GM18867 (cell line): Measurements from ENCODE around the gene ORAI2.
A peak's percentile ranks its signal among the peaks of the same experiment; 100 is the strongest.
"Not testable (repeated sequence)": the region's sequence is repeated elsewhere in the genome, so short reads cannot be mapped to it uniquely, and the experiment has no call there.

ENCODE experiments used
- ATAC-seq: cut with Tn5 transposase; IDR thresholded peaks from one replicate; pipeline ENCODE4 v1.9.1; 2021; ENCODE audit warnings: mild to moderate bottlenecking, moderate library complexity; ENCODE audit not compliant: unreplicated experiment

Gene ORAI2

DNA sequence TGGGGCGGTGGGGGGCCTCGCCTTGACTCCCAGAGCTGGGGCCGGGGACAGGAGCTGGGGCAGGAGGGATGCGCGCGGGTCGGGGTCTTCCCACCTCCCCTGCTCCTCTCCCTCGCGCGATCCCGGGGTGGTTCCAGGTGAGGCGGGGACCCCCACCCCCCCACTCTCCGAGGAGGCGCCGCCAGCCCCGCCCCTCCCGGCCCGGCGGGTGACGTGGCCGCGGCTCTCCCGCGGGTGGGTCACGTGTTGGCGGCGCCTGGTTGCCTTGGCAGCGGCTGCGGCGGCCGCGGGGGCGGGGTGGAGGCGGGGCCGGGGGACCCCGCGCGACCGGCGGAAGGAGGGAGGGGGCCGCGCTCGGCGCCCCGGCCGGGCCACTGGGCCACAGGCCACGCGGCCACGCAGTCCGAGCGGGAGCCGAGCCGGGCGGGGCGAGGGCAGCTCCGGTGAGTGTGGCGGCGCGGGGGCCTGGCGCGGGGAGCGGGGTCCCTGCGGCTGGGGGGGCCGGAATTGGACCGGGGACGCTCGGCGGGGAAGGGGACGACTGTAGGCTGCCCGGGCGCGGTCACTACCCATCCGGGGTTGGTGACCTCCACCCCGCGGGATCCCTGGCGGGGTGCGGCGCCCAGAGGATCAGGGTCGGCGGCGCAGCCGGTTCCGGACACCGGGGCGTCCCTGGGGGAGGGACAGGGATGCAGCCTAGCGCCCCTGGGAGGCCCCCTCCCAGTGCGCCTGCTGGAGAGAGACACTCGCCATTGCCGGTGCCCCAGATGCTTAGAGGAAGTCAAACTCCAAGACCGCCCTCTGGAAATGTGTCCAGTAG lies at the start of gene ORAI2:
ORAI2 (plus strand) TSS at position 357 of the 820 bp plus-strand sequence. CDS start 5,382 bp downstream, outside the sequence.
- ATAC-seq, result peak; percentile 66

DNA sequence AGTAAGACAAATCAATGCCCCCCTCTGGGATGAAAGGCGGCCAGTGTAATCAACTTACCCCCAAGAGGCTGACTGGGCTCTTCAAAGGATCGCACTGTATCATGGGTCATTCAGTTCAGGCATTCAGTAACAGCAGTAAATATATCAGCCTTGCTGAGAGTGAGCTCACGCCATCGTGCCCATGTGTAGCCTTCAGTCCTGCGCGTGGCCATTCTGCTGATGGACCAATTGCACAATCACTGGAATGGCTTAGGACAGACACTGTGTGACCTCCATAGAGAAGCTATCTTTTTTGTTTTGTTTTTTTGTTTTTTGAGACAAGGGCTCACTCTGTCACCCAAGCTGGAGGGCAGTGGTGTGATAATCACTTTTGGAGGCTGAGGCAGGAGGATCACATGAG lies 46.3 kb upstream of the ORAI2 start:
- no peak for ATAC-seq

DNA sequence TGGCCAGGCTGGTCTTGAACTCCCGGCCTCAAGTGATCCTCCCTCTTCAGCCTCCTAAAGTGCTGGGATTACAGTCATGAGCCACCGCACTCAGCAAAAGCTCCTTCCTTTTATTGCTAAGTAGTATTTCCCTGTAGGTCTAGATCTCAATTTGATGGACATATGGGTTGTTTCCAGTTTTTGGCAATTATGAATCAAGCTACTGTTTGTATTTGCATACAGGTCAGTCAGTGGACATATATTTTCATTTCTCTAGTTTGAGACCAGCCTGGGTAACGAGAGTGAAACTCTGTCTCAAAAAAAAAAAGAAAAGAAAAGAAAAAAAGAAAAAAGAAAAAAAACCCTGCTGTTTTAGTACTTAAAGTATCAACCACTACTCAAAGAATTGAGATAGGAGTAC lies 43.6 kb upstream of the ORAI2 start:
- ATAC-seq, result peak; percentile 51

DNA sequence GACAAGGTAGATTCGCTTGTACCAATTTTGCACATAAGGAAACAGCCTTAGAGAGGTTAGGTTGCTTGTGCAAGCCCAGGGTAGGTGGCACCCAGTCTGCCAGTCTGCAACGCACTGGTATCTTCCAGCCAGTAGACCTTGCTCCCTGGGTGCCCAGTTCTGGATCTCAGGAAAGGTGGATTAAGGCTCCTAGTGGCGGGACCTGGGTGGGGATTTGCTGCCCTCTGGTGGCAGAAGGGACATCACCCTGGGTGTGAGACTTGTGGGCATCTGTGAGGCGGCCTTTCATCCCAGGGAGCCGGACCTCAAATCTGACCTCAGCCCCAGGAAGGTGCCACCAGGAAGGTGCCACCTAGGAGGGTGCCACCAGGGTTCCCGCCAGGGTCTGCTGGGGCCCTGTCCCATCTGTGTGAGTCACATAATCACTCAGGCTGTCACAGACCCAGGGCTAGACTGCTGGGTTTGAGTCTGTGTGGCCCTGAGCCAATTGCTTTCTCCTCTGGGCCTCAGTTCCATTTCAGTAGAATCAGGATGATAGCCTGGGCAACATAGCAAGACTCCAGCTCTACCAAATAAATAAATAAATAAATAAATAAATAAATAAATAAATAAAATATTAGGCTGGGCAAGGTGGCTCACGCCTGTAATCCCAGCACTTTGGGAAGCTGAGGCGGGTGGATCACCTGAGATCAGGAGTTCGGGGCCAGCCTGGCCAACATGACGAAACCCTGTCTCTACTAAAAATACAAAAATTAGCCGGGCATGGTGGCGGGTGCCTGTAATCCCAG lies 42.5 kb upstream of the ORAI2 start:
- peak; percentile 41 for ATAC-seq

DNA sequence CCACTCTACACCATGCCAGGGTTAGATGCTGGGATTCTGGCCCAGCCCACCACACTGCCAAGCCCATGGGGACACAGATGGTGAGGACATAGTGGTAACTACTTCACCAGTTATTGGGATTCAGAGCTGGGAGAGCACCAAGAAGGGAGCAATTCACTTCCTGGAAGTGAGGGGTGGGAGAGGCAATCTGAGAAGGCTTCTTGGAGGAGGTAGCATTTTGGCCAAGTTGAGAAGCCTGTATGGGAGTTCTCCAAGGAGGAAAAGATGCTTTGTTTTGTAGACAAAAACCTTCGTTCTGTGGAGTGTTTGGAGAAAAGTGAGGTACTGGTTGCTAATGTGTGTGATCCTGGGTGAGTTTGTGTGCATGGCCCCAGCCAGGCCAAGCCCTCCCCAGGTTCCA lies 41.0 kb upstream of the ORAI2 start:
- ATAC-seq, result no peak

DNA sequence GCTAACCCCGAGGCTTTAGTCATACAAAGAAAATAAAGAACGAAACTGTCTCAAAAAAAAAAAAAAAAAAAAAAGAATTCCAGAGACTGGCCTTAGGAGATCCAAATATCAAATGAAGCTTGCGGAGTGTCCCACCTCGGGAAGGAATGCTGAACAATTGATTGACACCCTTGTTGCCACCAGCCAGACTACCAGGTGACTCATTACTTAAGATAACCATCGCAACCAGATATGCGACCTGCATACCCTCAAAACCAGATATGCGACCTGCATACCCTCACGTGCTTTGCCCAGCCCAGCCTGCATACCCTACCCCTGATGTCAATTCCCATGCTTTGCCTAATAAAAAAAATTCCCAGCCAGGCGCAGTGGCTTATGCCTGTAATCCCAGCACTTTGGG lies 39.9 kb upstream of the ORAI2 start:
- ATAC-seq, result no peak

DNA sequence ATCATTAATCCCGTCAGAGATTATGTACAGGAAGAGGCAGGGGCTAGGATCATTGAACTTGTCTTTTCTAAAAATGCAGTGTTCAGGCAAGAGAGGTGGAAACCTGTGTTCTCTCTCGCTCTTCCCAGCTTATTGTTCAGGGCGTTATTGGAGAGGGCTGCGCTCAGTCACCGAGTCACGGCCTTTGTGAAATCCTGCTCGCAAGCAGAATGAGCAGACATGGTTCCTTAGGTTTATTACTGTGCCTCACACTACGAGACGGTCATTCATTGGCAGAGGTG lies 37.8 kb upstream of the ORAI2 start:
- ATAC-seq, result no peak

DNA sequence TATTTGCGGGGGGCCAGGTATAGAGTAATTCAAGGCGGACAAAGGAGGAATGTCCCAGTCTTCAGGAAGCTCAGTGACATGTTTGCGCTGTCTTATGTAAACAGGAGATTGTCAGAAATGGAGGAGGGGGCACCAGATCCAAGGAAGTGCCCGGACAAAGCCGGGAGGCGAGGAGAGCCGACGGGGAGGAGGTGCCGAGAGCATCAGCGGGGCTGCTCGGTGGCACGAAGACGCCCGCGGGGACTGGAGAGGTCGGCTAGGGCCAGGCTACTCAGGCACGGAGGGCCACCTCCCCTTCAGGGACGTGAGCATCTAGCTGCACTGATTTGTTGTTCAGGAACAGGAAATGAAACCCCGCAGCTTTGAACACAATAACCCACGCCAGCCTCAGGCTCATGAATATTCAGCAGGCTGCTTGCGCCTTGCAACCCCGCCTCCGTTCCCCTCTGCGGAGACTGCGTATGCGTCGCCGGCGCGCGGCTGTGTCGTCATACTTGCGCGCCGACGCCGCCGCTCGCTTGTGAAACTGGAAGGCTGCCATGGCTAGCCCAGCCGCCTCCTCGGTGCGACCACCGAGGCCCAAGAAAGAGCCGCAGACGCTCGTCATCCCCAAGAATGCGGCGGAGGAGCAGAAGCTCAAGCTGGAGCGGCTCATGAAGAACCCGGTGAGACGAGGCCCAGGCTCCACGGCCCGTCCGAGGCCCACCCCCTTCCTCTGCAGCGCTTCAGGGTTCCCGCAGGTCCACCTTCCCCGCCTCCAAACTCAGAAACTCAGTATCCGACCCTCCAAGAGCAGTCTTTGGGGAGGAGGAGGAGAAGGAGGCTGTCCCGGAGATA lies 37.3 kb upstream of the ORAI2 start, which contains the start of gene PRKRIP1:
PRKRIP1 (plus strand) TSS at position 491 of the 837 bp plus-strand sequence; CDS start at position 540, 49 bp downstream.
- peak; percentile 96 for ATAC-seq

DNA sequence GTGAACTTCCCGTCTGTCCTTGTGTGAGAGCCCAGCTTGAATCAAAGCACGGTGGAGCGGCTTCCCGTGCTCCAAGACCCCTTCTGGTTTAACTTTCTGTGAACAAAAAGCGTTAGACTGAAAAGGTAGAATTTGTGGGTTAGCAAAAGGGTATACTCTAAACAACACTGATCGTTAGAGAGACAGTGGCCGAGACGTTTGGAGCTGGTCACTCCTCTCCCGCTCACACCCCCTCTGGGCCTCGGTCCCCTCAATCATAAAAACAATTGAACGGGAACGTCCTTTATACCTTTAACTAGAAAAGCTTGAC lies 36.7 kb upstream of the ORAI2 start:
- peak; percentile 7 for ATAC-seq

DNA sequence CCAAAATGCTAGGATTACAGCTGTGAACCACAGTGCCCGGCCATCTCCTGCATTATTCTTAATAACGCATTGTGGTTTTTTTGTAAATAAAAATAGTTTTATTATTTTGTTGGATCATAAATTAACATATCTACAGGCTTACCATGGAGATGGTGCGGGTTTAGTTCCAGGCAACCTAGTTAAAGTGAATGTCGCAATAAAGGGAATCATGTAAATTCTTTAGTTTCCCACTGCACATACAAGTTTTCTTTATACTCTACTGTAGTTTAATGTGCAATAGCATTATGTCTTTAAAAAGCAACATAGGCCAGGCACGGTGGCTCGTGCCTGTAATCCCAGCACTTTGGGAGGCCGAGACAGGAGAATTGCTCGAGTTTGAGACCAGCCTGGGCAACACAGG lies 34.8 kb upstream of the ORAI2 start:
- no peak for ATAC-seq

DNA sequence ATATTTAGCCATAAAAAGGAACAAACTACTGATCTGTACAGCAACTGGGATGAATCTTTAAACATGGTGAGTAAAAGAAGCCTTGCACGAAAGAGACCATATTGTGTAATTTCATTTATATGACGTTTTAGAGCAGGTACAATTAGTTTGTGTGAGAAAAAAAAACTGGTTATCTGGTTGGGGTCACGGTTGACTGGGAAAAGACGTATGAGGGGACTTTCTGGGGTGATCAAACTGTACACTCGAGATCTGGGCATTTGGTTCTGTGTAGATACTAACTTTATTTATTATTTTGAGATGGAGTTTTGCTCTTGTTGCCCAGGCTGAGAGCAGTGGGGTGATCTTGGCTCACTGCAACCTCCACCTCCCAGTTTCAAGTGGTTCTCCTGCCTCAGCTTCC lies 33.0 kb upstream of the ORAI2 start:
- no peak for ATAC-seq

DNA sequence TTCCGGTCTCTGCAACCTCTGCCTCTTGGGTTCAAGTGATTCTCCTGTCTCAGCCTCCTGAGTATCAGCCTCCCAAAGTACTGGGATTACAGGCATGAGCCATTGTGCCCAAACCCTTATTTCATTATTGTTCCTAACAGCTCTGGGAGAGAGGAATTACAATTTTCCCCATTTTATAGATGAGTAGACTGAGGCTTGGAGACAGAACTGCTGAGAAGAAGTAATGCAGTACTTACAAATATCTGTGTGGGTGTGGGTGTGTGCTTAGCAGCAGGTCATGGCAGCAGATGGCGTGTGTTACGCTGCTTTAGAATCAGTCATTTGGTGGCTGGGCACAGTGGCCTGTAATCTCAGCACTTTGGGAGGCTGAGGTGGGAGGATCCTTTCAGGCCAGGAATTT lies 29.8 kb upstream of the ORAI2 start:
- no peak for ATAC-seq

DNA sequence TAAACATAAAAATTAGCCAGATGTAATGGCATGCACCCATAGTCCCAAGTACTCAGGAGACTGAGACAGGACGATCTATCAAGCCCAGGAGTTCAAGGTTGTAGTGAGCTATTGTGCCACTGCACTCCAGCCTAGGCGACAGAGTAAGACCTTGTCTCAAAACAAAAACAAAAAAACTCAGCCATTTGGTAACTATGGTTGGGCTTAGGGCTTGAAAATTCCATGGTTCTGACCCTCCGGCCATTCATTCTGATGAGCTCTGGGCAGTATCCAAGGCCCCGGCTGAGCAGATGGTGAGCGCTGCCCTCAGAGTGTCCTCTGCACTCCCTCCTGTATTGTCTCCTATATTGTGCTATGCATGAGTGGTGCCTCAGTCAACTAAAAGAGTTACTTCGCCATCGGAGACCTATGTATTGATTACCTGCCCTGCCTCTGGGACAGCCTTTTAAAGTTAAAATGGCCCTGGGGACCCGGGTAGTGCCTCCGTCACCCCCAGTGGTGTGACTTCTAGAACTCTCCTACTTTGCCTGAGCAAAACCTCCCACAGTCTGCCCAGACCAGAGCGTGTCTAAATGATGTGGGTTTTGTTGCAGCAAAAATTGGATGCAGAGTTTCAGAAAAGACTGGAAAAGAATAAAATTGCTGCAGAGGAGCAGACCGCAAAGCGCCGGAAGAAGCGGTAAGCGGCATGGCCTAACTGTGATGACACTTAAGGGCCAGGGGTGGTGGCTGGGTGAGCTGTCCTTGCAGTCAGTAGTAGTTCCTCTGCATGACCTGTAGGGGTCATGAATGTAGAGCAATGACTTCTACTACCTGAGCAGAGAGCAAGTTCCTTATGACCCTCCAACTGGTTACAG lies 29.1 kb upstream of the ORAI2 start:
- peak; percentile 83 for ATAC-seq

DNA sequence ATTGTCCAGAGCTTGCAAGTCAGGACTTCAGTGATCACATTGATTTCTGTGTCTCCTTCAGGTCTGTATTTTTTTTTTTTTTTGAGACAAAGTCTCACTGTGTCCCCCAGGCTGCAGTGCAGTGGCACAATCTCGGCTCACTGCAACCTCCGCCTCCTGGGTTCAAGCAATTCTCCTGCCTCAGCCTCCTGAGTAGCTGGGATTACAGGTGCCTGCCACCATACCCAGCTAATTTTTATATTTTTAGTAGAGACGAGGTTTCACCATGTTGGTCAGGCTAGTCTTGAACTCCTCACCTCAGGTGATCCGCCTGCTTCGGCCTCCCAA lies 28.6 kb upstream of the ORAI2 start:
- ATAC-seq, result not testable (repeated sequence)

DNA sequence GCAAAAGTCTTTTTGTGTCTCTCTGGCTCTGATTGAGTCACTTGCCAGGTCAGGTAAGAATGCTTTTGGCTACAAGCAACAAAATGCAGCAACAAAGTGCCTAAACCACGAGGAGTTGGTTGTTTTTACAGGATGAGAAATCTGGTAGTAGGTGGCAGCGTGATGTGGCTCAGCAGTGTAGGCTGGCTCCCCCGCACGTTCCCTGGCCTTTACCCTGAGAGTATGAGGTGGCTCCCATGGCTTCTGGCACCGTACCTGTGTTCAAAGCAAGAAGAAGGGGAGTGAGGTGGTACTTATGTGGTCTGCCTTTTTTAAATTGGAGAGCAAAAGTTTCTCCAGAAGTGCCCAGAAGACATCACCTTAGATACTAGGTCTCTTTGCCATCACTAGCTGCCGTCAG lies 25.5 kb upstream of the ORAI2 start:
- no peak for ATAC-seq

DNA sequence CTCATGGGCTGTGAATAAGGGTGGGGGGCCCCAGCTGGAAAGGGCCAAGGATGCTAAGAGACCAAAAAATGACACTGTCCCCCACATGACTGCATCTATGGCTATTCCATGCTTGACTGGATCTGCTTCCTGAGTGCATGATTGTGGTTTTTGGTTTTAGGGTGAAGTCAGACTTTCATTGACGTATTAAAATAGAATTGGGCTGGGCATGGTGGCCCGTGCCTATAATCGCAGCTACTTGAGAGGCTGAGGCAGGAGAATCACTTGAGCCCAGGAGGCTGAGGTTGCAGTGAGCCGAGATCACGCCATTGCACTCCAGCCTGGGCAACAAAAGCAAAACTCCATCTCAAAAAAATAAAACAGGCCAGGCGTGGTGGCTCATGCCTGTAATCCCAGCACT lies 24.8 kb upstream of the ORAI2 start:
- not testable (repeated sequence) for ATAC-seq

DNA sequence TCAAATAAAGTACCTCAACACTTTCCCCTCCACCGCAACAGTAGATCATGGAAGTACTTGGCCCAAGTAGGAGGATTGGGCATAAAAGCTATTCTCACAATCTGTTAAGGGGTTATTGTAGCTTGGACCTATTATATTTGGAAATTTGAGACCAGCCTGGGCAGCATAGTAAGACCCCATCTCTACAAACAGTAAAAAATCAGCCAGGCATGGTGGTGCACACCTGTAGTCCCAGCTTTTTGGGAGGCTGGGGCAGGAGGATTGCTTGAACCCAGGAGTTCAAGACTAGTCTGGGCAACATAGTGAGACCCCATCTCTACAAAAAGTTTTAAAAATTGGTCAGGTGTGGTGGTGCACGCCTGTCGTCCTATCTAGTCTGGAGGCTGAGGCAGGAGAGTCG lies 24.0 kb upstream of the ORAI2 start:
- ATAC-seq, result no peak

DNA sequence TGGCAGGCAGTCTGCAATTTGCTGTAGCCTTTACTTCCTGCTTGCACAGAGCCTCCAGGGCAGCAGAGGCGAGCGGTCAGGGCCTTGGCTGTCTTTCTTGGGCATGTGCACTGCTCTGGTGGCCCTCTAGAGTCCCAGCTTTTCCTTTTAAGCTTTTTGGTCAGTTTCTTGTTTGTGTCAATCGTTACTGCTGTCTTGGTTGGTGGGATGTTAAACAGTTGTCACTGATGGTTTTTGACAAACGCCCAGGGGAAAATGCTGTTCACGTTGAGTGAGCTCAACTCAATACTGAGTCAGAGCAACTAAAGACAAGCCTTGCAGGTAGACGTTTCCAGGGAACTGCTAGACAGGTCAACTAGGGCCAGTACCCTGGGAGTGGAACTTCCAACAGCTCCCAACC lies 23.3 kb upstream of the ORAI2 start:
- ATAC-seq, result no peak

DNA sequence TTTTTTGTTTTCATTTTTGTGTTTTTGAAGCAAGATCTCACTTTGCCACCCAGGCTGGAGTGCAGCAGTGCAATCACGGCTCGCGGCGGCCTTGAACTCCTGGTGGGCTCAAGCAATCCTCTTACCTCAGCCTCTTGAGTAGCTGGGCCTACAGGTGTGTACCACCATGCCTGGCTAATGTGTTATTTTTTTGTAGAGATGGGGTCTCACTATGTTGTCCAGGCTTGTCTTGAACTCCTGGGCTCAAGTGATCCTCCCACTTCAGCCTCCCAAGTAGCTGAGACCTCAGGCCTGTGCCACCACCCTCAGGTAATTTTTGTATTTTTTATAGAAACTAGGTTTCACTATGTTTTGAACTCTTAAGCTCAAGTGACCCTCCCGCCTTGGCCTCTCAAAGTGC lies 22.5 kb upstream of the ORAI2 start:
- ATAC-seq, result no peak

DNA sequence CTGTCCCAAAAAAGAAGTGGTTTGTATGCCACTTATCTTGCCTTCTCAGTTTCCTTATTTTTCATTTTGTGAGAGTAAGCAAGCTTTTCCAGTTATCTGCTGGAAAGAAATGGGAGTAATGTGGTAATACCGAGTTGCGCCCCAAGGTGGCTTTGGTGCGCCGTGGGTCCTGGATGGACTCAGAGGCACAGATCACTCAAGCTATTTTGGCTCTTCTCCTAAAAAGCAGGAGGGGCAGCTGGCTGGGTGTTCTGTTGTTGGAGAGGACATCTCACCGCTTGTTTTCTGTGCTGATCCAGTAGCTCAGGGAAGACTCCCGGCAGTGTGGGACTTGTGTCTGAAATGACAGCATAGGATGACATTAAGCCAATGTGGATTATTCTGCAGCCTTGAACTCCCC lies 20.8 kb upstream of the ORAI2 start:
- ATAC-seq, result no peak

DNA sequence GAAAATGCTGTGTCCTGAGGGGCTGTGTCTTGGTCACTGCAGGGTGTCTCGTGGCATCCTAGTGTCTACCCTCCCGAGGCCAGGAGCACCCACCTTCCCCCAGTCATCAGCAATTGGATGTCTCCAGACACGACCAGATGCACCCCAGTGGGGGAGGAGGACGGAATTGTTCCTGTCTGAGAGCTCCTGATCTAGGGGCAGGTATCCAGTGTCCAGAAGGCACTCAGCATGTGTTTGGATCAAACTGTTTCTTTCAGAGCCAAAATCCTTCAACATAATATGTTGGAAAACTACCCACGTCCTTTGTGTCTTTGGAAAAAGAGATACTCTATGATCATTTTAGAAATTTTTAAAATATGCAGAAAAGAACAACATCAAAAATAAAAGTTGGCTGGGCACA lies 20.3 kb upstream of the ORAI2 start:
- ATAC-seq, result no peak
